SK-N-SH (cell line): Measurements from ENCODE around the gene ESRP2. TPM values are rescaled to one million over a fixed set of nuclear protein-coding genes. Genes with fewer than 3 reads are reported as not detected.

Experiments
- CTCF ChIA-PET: fragments of 300-600, 350-600 bp; formaldehyde crosslinking; extraction: SDS; loops from one replicate; lab custom pipeline; 2021; lab: Yijun Ruan, JAX
- POLR2A ChIA-PET: fragments of 350-600 bp; sonication (Branson Sonifier 250); formaldehyde crosslinking; extraction: SDS; loops from one replicate; lab custom pipeline; 2020; ENCODE audit warnings: antibody characterized with exemption, inconsistent platforms; lab: Yijun Ruan, JAX
- DNase-seq: peaks from one replicate; pipeline ENCODE4 v3.0.0; 2012
- H2AFZ ChIP-seq: fragments of 200-600 bp; sonication (generic); 2 replicates; pipeline ENCODE4 v1.8.1; 2016; ENCODE audit warnings: antibody characterized with exemption, mild to moderate bottlenecking, low read depth
- H3F3A ChIP-seq: fragments of 200-600 bp; sonication (generic); replicated peaks from 2 replicates; pipeline ENCODE3; 2016; ENCODE audit warnings: antibody characterized with exemption, mild to moderate bottlenecking; ENCODE audit not compliant: insufficient read depth
- H3K27ac ChIP-seq, 2 experiments: fragments of 200-500 bp in 1 of 2; fragments of 200-600 bp in 1 of 2; sonication (Bioruptor generic) in 1 of 2; sonication (generic), shearing (Covaris generic) in 1 of 2; 2 replicates each; pipeline versions ENCODE4 v1.5.1 to v1.6.1; 2014 to 2016; ENCODE audit warnings: low read depth in 2 of 2, inconsistent platforms in 1 of 2, low read length in 1 of 2, mild to moderate bottlenecking in 1 of 2, mixed read lengths in 1 of 2
- H3K27me3 ChIP-seq: fragments of 200-600 bp; sonication (generic), shearing (Covaris generic); 2 replicates; pipeline ENCODE4 v1.6.1; 2016; ENCODE audit warnings: mixed run types; ENCODE audit not compliant: insufficient read depth
- H3K36me3 ChIP-seq, 2 experiments: fragments of 200-500 bp in 1 of 2; fragments of 200-600 bp in 1 of 2; sonication (Bioruptor generic) in 1 of 2; sonication (generic) in 1 of 2; replicated peaks in 1 of 2; 2 replicates each; pipeline versions ENCODE3 to v1.5.1; 2014 to 2016; ENCODE audit warnings: low read length in 1 of 2, mild to moderate bottlenecking in 1 of 2; ENCODE audit not compliant: insufficient read depth in 2 of 2, control insufficient read depth in 1 of 2
- H3K4me1 ChIP-seq, 2 experiments: fragments of 200-500 bp in 1 of 2; fragments of 200-600 bp in 1 of 2; sonication (Bioruptor generic) in 1 of 2; sonication (generic), shearing (Covaris generic) in 1 of 2; 2 replicates each; pipeline versions ENCODE4 v1.5.1 to v1.6.1; 2014 to 2016; ENCODE audit warnings: low read depth in 1 of 2, low read length in 1 of 2, mixed run types in 1 of 2; ENCODE audit not compliant: insufficient read depth in 2 of 2, control insufficient read depth in 1 of 2
- H3K4me2 ChIP-seq: fragments of 200-600 bp; sonication (generic), shearing (Covaris generic); 2 replicates; pipeline ENCODE4 v1.6.1; 2017; ENCODE audit warnings: mixed run types
- H3K4me3 ChIP-seq, 2 experiments: fragments of 200-500 bp in 1 of 2; fragments of 200-600 bp in 1 of 2; sonication (Bioruptor generic) in 1 of 2; sonication (generic), shearing (Covaris generic) in 1 of 2; 2 replicates each; pipeline versions ENCODE4 v1.5.1 to v1.8.1; 2014 to 2016; ENCODE audit warnings: low read depth in 2 of 2, inconsistent platforms in 1 of 2, low read length in 1 of 2, mild to moderate bottlenecking in 1 of 2, mixed read lengths in 1 of 2, moderate library complexity in 1 of 2
- H3K79me2 ChIP-seq: fragments of 200-600 bp; sonication (generic); 2 replicates; pipeline ENCODE4 v1.8.1; 2017; ENCODE audit warnings: mild to moderate bottlenecking; ENCODE audit not compliant: insufficient read depth
- H3K9ac ChIP-seq: fragments of 200-600 bp; sonication (generic); 2 replicates; pipeline ENCODE4 v1.6.1; 2017; ENCODE audit warnings: mixed run types
- H3K9me2 ChIP-seq: fragments of 200-600 bp; sonication (generic); 2 replicates; pipeline ENCODE4 v1.6.1; 2017; ENCODE audit warnings: mixed run types
- H3K9me3 ChIP-seq: fragments of 200-600 bp; sonication (generic); 2 replicates; pipeline ENCODE4 v1.6.1; 2017; ENCODE audit warnings: mixed run types, mild to moderate bottlenecking, moderate library complexity
- H4K20me1 ChIP-seq: fragments of 200-600 bp; sonication (generic); 2 replicates; pipeline ENCODE4 v1.6.1; 2017; ENCODE audit warnings: mild to moderate bottlenecking, mixed run types; ENCODE audit not compliant: insufficient read depth
- CHD2 ChIP-seq: fragments of 150-350 bp; IDR thresholded peaks from 2 replicates; pipeline ENCODE4 v1.6.1; 2018; ENCODE audit warnings: low read length; ENCODE audit not compliant: partially characterized antibody
- EZH2phosphoT487 ChIP-seq: fragments of 200-600 bp; sonication (generic); IDR thresholded peaks from 2 replicates; pipeline ENCODE4 v1.6.1; 2017; ENCODE audit warnings: low read depth, mixed run types, mild to moderate bottlenecking, antibody characterized with exemption, moderate library complexity, borderline replicate concordance
- FOSL2 ChIP-seq: IDR thresholded peaks from 2 replicates; pipeline ENCODE4 v1.4.0; 2012; ENCODE audit warnings: low read depth, mild to moderate bottlenecking, moderate library complexity, borderline replicate concordance
- FOXM1 ChIP-seq: IDR thresholded peaks from 2 replicates; pipeline ENCODE4 v1.4.0; 2012; ENCODE audit warnings: low read depth, mild to moderate bottlenecking
- GATA2 ChIP-seq: sonication (generic); formaldehyde crosslinking; IDR thresholded peaks from 2 replicates; pipeline ENCODE4 v1.5.0; 2020; ENCODE audit warnings: mild to moderate bottlenecking, missing genetic modification reagents
- IRF3 ChIP-seq: fragments of 150-350 bp; IDR thresholded peaks from 2 replicates; pipeline ENCODE4 v1.6.1; 2016; ENCODE audit warnings: mild to moderate bottlenecking, low read depth, low read length
- MXI1 ChIP-seq: IDR thresholded peaks from 2 replicates; pipeline ENCODE4 v1.6.1; 2012; ENCODE audit warnings: mild to moderate bottlenecking, low read depth, low read length, improper control_type of control experiment
- NRF1 ChIP-seq: IDR thresholded peaks from 2 replicates; pipeline ENCODE4 v1.6.1; 2012; ENCODE audit warnings: low read depth, mild to moderate bottlenecking, low read length
- RCOR1 ChIP-seq: fragments of 150-350 bp; IDR thresholded peaks from 2 replicates; pipeline ENCODE4 v1.6.1; 2017; ENCODE audit warnings: antibody characterized with exemption, low read length
- SMC3 ChIP-seq: IDR thresholded peaks from 2 replicates; pipeline ENCODE4 v1.6.1; 2012; ENCODE audit warnings: low read depth, low read length, improper control_type of control experiment
- USF1 ChIP-seq: IDR thresholded peaks from 2 replicates; pipeline ENCODE4 v1.4.0; 2012; ENCODE audit warnings: low read depth, borderline replicate concordance
- WGBS: methylation state at CpG from one replicate; pipeline ENCODE4 v1.1.6; 2017; ENCODE audit warnings: low lambda C conversion rate; 5-methylcytosine and 5-hydroxymethylcytosine counted together
- polyA plus RNA-seq, 3 experiments: library from polyadenylated mRNA; depleted of rRNA; stranded (reverse); fragments of >200 nt; gene quantifications; 2 replicates each; pipeline ENCODE4 v1.2.3, GENCODE V29; 2012
- TF ChIP-seq, protein P1 (sequence below): IDR thresholded peaks from 2 replicates; pipeline ENCODE4 v1.4.0; 2012; ENCODE audit warnings: low read depth, borderline replicate concordance
- TF ChIP-seq, protein P2 (sequence below): IDR thresholded peaks from 2 replicates; pipeline ENCODE4; 2012
- TF ChIP-seq, protein P3 (sequence below): IDR thresholded peaks from 2 replicates; pipeline ENCODE4 v1.6.1; 2012; ENCODE audit warnings: mild to moderate bottlenecking, low read depth, low read length, moderate library complexity

ESRP2 gene
- polyA plus RNA-seq, 1 of the 3 experiments (the other 2 are of a cell fraction) = 0.07 TPM

GRCh38 chr16:68228652-68229051 is 7.3 kb downstream of the ESRP2 start:
- DNase-seq = no peak
- peaks cover 4 to 8% of the 10 kb centered on the region in 2 experiments for H3K36me3 ChIP-seq
- ChIA-PET POLR2A (interaction anchor here (1.1 to 2.3 kb wide), 2 partner anchors 9 to 143 kb away, joined by 5 to 10 read pairs; partner anchors contain the start of gene NFATC3), CTCF (interaction anchor here (0.7 to 6.0 kb wide), 22 partner anchors 8 to 345 kb away, joined by 3 to 98 read pairs (median 4); partner anchors contain the start of gene NFATC3)
- 100% methylated on average over 3 of the region's 3 CpGs for WGBS
- peak overlapping the region in 1 of 2 experiments; percentile 8; a peak in 1 of 4 replicates for H3K27ac ChIP-seq
- no peaks in the 10 kb centered on the region for H4K20me1 ChIP-seq
- no peaks in the 10 kb centered on the region for H3K27me3 ChIP-seq
- peaks cover 7% of the 10 kb centered on the region for H3F3A ChIP-seq
- H3K9me2 ChIP-seq = no peaks in the 10 kb centered on the region
- peaks cover 0 to 25% of the 10 kb centered on the region in 2 experiments; a peak in 2 of 4 replicates for H3K4me1 ChIP-seq
- no peak overlapping the region for H3K9ac ChIP-seq
- TF ChIP-seq NRF1 = no peak
- TF ChIP-seq CHD2 = no peak
- no peak for TF ChIP-seq RCOR1
- TF ChIP-seq EZH2phosphoT487 = no peak
- no peak for TF ChIP-seq FOSL2
- no peak for TF ChIP-seq SMC3
- TF ChIP-seq FOXM1 = no peak
- H3K4me2 ChIP-seq = no peak overlapping the region
- H3K9me3 ChIP-seq = no peaks in the 10 kb centered on the region
- H2AFZ ChIP-seq = no peak overlapping the region
- H3K79me2 ChIP-seq = no peaks in the 10 kb centered on the region
- no peak overlapping the region for H3K4me3 ChIP-seq

DNA sequence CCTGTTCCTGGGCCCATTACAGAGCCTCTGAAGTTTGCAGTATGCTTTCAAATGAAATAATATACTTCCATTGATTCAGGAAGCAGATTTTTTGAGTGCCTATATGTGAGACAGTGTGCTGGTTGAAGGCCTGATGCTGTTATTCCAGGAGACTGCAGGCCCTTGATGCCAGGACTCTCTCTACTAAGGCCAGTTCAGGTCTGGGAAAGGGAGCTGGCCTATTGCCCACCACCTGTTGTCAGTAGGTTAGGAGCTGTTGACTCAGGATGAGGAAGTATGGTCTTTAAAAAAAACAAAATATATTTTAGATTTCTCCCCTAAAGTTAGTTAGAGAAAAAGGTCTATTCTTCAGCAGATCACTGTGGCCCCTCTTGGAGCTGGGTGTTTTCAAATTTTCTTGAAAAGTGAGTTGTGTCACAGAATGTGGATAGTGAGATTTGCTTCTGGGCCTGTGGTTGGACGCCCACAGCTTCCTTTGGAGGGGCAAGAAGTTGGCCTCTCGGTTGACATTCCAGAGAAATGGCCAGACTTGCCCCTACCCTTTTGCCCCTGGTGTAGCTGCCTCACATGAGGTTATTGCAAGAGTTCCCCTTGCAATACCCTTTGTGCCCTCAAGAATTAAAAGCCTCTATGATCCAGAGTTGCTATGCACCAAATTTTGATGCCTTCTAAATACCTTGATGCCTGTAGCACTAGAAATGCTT is 7.9 kb downstream of the ESRP2 start:
- H3K27me3 ChIP-seq = no peaks in the 10 kb centered on the region
- H3K4me3 ChIP-seq = no peak overlapping the region
- H3K36me3 ChIP-seq = peaks cover 4 to 8% of the 10 kb centered on the region in 2 experiments
- H3K27ac ChIP-seq = peak overlapping the region in 1 of 2 experiments; percentile 78; a peak in 2 of 4 replicates
- no peaks in the 10 kb centered on the region for H3K79me2 ChIP-seq
- peaks cover 7% of the 10 kb centered on the region for H3F3A ChIP-seq
- no peaks in the 10 kb centered on the region for H4K20me1 ChIP-seq
- ChIA-PET POLR2A (interaction anchor here (1.1 to 2.3 kb wide), 2 partner anchors 9 to 143 kb away, joined by 5 to 10 read pairs; partner anchors contain the start of gene NFATC3), CTCF (interaction anchor here (0.7 to 6.0 kb wide), 23 partner anchors 8 to 344 kb away, joined by 3 to 98 read pairs (median 4); partner anchors contain the start of gene NFATC3)
- no peak overlapping the region for H3K4me2 ChIP-seq
- no peaks in the 10 kb centered on the region for H3K9me3 ChIP-seq
- DNase-seq = no peak
- H3K9ac ChIP-seq = no peak overlapping the region
- 95% methylated on average over 2 of the region's 2 CpGs for WGBS
- H2AFZ ChIP-seq = no peak overlapping the region
- no peaks in the 10 kb centered on the region for H3K9me2 ChIP-seq
- H3K4me1 ChIP-seq = peaks cover 0 to 25% of the 10 kb centered on the region in 2 experiments; a peak in 2 of 4 replicates
- TF ChIP-seq, protein P1, sequence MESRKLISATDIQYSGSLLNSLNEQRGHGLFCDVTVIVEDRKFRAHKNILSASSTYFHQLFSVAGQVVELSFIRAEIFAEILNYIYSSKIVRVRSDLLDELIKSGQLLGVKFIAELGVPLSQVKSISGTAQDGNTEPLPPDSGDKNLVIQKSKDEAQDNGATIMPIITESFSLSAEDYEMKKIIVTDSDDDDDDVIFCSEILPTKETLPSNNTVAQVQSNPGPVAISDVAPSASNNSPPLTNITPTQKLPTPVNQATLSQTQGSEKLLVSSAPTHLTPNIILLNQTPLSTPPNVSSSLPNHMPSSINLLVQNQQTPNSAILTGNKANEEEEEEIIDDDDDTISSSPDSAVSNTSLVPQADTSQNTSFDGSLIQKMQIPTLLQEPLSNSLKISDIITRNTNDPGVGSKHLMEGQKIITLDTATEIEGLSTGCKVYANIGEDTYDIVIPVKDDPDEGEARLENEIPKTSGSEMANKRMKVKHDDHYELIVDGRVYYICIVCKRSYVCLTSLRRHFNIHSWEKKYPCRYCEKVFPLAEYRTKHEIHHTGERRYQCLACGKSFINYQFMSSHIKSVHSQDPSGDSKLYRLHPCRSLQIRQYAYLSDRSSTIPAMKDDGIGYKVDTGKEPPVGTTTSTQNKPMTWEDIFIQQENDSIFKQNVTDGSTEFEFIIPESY = no peak
- TF ChIP-seq NRF1 = no peak
- no peak for TF ChIP-seq MXI1
- no peak for TF ChIP-seq IRF3
- TF ChIP-seq, protein P2, sequence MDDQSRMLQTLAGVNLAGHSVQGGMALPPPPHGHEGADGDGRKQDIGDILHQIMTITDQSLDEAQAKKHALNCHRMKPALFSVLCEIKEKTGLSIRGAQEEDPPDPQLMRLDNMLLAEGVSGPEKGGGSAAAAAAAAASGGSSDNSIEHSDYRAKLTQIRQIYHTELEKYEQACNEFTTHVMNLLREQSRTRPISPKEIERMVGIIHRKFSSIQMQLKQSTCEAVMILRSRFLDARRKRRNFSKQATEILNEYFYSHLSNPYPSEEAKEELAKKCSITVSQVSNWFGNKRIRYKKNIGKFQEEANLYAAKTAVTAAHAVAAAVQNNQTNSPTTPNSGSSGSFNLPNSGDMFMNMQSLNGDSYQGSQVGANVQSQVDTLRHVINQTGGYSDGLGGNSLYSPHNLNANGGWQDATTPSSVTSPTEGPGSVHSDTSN = no peak
- TF ChIP-seq, protein P3, sequence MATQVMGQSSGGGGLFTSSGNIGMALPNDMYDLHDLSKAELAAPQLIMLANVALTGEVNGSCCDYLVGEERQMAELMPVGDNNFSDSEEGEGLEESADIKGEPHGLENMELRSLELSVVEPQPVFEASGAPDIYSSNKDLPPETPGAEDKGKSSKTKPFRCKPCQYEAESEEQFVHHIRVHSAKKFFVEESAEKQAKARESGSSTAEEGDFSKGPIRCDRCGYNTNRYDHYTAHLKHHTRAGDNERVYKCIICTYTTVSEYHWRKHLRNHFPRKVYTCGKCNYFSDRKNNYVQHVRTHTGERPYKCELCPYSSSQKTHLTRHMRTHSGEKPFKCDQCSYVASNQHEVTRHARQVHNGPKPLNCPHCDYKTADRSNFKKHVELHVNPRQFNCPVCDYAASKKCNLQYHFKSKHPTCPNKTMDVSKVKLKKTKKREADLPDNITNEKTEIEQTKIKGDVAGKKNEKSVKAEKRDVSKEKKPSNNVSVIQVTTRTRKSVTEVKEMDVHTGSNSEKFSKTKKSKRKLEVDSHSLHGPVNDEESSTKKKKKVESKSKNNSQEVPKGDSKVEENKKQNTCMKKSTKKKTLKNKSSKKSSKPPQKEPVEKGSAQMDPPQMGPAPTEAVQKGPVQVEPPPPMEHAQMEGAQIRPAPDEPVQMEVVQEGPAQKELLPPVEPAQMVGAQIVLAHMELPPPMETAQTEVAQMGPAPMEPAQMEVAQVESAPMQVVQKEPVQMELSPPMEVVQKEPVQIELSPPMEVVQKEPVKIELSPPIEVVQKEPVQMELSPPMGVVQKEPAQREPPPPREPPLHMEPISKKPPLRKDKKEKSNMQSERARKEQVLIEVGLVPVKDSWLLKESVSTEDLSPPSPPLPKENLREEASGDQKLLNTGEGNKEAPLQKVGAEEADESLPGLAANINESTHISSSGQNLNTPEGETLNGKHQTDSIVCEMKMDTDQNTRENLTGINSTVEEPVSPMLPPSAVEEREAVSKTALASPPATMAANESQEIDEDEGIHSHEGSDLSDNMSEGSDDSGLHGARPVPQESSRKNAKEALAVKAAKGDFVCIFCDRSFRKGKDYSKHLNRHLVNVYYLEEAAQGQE = no peak
- TF ChIP-seq USF1 = no peak
- TF ChIP-seq RCOR1 = no peak
- no peak for TF ChIP-seq GATA2 (CRISPR knock-in tag)
